Smooth muscle cell (in vitro differentiated cells): ENCODE data around the gene PHACTR3. TPM values are rescaled to one million over a fixed set of nuclear protein-coding genes. Genes with fewer than 3 reads are reported as not detected.

Source experiments
- DNase-seq: peaks from one replicate; lab custom pipeline; 2025; ENCODE audit not compliant: unreplicated experiment; lab: John Stamatoyannopoulos, UW
- H2AFZ ChIP-seq: fragments of 200-600 bp; sonication (generic); 2 replicates; pipeline ENCODE4 v1.6.0; 2016; ENCODE audit warnings: antibody characterized with exemption, low read depth, mild to moderate bottlenecking
- H3F3A ChIP-seq: fragments of 200-600 bp; sonication (generic); 2 replicates; pipeline ENCODE4 v1.6.0; 2017; ENCODE audit warnings: antibody characterized with exemption, low read depth
- H3K27ac ChIP-seq: fragments of 200-600 bp; sonication (generic); 2 replicates; pipeline ENCODE4 v1.5.1; 2016; ENCODE audit warnings: low read depth, mild to moderate bottlenecking
- H3K27me3 ChIP-seq: fragments of 200-600 bp; sonication (generic); 2 replicates; pipeline ENCODE4 v1.6.1; 2016; ENCODE audit warnings: low read depth, mild to moderate bottlenecking
- H3K36me3 ChIP-seq: fragments of 200-600 bp; sonication (generic); 2 replicates; pipeline ENCODE4 v1.5.1; 2016; ENCODE audit warnings: low read depth
- H3K4me1 ChIP-seq: fragments of 200-600 bp; sonication (generic); 2 replicates; pipeline ENCODE4 v1.5.1; 2016; ENCODE audit warnings: low read depth
- H3K4me2 ChIP-seq: fragments of 200-600 bp; sonication (generic); 2 replicates; pipeline ENCODE4 v1.6.0; 2016; ENCODE audit warnings: mild to moderate bottlenecking
- H3K4me3 ChIP-seq: fragments of 200-600 bp; sonication (generic); 2 replicates; pipeline ENCODE4 v1.5.1; 2016; ENCODE audit warnings: mild to moderate bottlenecking
- H3K79me2 ChIP-seq: fragments of 200-600 bp; sonication (generic); 2 replicates; pipeline ENCODE4 v1.6.0; 2016; ENCODE audit warnings: low read depth, mild to moderate bottlenecking
- H3K9ac ChIP-seq: fragments of 200-600 bp; sonication (generic); 2 replicates; pipeline ENCODE4 v1.6.0; 2016; ENCODE audit warnings: low read depth
- H3K9me3 ChIP-seq: fragments of 200-600 bp; sonication (generic); replicated peaks from 2 replicates; pipeline ENCODE4 v1.5.1; 2016; ENCODE audit warnings: low read depth
- H4K20me1 ChIP-seq: fragments of 200-600 bp; sonication (generic); 2 replicates; pipeline ENCODE4 v1.6.0; 2016; ENCODE audit warnings: low read depth
- CTCF ChIP-seq: fragments of 200-600 bp; sonication (generic); IDR thresholded peaks from 2 replicates; pipeline ENCODE4 v1.5.1; 2017; ENCODE audit warnings: borderline replicate concordance, mild to moderate bottlenecking, antibody characterized with exemption; ENCODE audit not compliant: insufficient read depth, poor library complexity, severe bottlenecking
- WGBS: methylation state at CpG from one replicate; pipeline ENCODE4 v1.1.7; 2016; ENCODE audit warnings: low lambda C conversion rate; 5-methylcytosine and 5-hydroxymethylcytosine counted together
- polyA plus RNA-seq: library from polyadenylated mRNA; unstranded; fragments of >200 nt; fragmentation: Nextera tagmentation; extraction: Ambion mirVana; gene quantifications from 2 replicates; pipeline ENCODE4 v1.2.1, GENCODE V29; 2016
- total RNA-seq: library from RNA; depleted of rRNA; stranded (reverse); fragments of >200 nt; gene quantifications from 2 replicates; pipeline ENCODE4 v1.2.3, GENCODE V29; 2014

PHACTR3 gene
- total and polyA plus RNA-seq, 2 experiments from 2014 or later = 0.76 to 2.6 TPM

- Histone ChIP-seq H3K4me2 (no peak overlapping the region), H3K9me3 (no peaks in the 10 kb centered on the region), H3K36me3 (no peaks in the 10 kb centered on the region), H3K27me3 (peaks cover 1% of the 10 kb centered on the region), H2AFZ (no peak overlapping the region), H3F3A (no peaks in the 10 kb centered on the region), H4K20me1 (no peaks in the 10 kb centered on the region), H3K9ac (no peak overlapping the region), H3K4me1 (no peaks in the 10 kb centered on the region), H3K4me3 (no peak overlapping the region), H3K79me2 (no peaks in the 10 kb centered on the region), H3K27ac (no peak overlapping the region)
- TF ChIP-seq CTCF = no peak
- WGBS = 81% methylated on average over 4 of the region's 6 CpGs
- DNase-seq = no peak
Observed at GRCh38 chr20:59587570-59587969, 16.8 kb upstream of the PHACTR3 start.

GRCh38 chr20:59588236-59588855 is 16.0 kb upstream of the PHACTR3 start:
- H3K27me3 ChIP-seq = peaks cover 8% of the 10 kb centered on the region
- TF ChIP-seq CTCF = no peak
- no peak overlapping the region for H3K4me2 ChIP-seq
- H3K9me3 ChIP-seq = no peaks in the 10 kb centered on the region
- no peaks in the 10 kb centered on the region for H3K36me3 ChIP-seq
- no peaks in the 10 kb centered on the region for H3K4me1 ChIP-seq
- no peaks in the 10 kb centered on the region for H3K79me2 ChIP-seq
- no peak overlapping the region for H2AFZ ChIP-seq
- H4K20me1 ChIP-seq = no peaks in the 10 kb centered on the region
- no peak overlapping the region for H3K4me3 ChIP-seq
- H3K9ac ChIP-seq = no peak overlapping the region
- WGBS = 88% methylated on average over 12 of the region's 13 CpGs
- no peak overlapping the region for H3K27ac ChIP-seq
- DNase-seq = no peak
- H3F3A ChIP-seq = no peaks in the 10 kb centered on the region

- no peak for DNase-seq
- Histone ChIP-seq H3F3A (no peaks in the 10 kb centered on the region), H3K9me3 (no peaks in the 10 kb centered on the region), H2AFZ (no peak overlapping the region), H3K79me2 (no peaks in the 10 kb centered on the region), H3K4me3 (no peak overlapping the region), H3K36me3 (no peaks in the 10 kb centered on the region), H3K27me3 (peaks cover 15% of the 10 kb centered on the region), H3K4me2 (no peak overlapping the region), H3K27ac (no peak overlapping the region), H3K9ac (no peak overlapping the region), H3K4me1 (no peaks in the 10 kb centered on the region), H4K20me1 (no peaks in the 10 kb centered on the region)
- TF ChIP-seq CTCF = no peak
- 89% methylated on average over 24 of the region's 24 CpGs for WGBS
Observed at GRCh38 chr20:59589086-59589684, 15.2 kb upstream of the PHACTR3 start.

- TF ChIP-seq CTCF = no peak
- Histone ChIP-seq H3K9me3 (no peaks in the 10 kb centered on the region), H2AFZ (no peak overlapping the region), H4K20me1 (no peaks in the 10 kb centered on the region), H3K4me2 (no peak overlapping the region), H3F3A (no peaks in the 10 kb centered on the region), H3K36me3 (no peaks in the 10 kb centered on the region), H3K4me1 (no peaks in the 10 kb centered on the region), H3K9ac (no peak overlapping the region), H3K79me2 (no peaks in the 10 kb centered on the region), H3K4me3 (no peak overlapping the region), H3K27ac (no peak overlapping the region), H3K27me3 (peaks cover 26% of the 10 kb centered on the region)
- DNase-seq = no peak
- 80% methylated on average over 12 of the region's 12 CpGs for WGBS
Observed at GRCh38 chr20:59591061-59591460, 13.3 kb upstream of the PHACTR3 start.
